HG03442 (cell line): Measurements from ENCODE around the gene ADARB2.
"Not testable (repeated sequence)": the region's sequence is repeated elsewhere in the genome, so short reads cannot be mapped to it uniquely, and the experiment has no call there.

Experiments used
- ATAC-seq: cut with Tn5 transposase; IDR thresholded peaks from one replicate; pipeline ENCODE4 v1.9.1; 2021; ENCODE audit warnings: mild to moderate bottlenecking, moderate library complexity; ENCODE audit not compliant: unreplicated experiment

Gene ADARB2

GRCh38 chr10:1475098-1475591 is 262.2 kb downstream of the ADARB2 start:
- no peak for ATAC-seq

- ATAC-seq: no peak
These were observed 262.8 kb downstream of the ADARB2 start for GRCh38 chr10:1474376-1475097.

- ATAC-seq: no peak
These were observed 263.5 kb downstream of the ADARB2 start for GRCh38 chr10:1473874-1474273.

GRCh38 chr10:1472178-1472958 is 265.0 kb downstream of the ADARB2 start:
- no peak for ATAC-seq

- ATAC-seq: no peak
These were observed 268.5 kb downstream of the ADARB2 start for GRCh38 chr10:1468811-1469210.

- ATAC-seq: no peak
These were observed 269.8 kb downstream of the ADARB2 start for GRCh38 chr10:1467334-1468076.

- no peak for ATAC-seq
These were observed 271.1 kb downstream of the ADARB2 start for GRCh38 chr10:1465993-1466764.

GRCh38 chr10:1465418-1465911 is 271.9 kb downstream of the ADARB2 start:
- no peak for ATAC-seq

GRCh38 chr10:1464881-1465417 is 272.4 kb downstream of the ADARB2 start:
- ATAC-seq: no peak

GRCh38 chr10:1463971-1464370 is 273.4 kb downstream of the ADARB2 start:
- not testable (repeated sequence) for ATAC-seq

GRCh38 chr10:1462994-1463633 is 274.2 kb downstream of the ADARB2 start:
- ATAC-seq: no peak

- ATAC-seq: no peak
These were observed 274.8 kb downstream of the ADARB2 start for GRCh38 chr10:1462521-1462920.

GRCh38 chr10:1462032-1462431 is 275.3 kb downstream of the ADARB2 start:
- no peak for ATAC-seq

GRCh38 chr10:1461016-1461415 is 276.3 kb downstream of the ADARB2 start:
- no peak for ATAC-seq

GRCh38 chr10:1459664-1460063 is 277.7 kb downstream of the ADARB2 start:
- not testable (repeated sequence) for ATAC-seq

- no peak for ATAC-seq
These were observed 282.4 kb downstream of the ADARB2 start for GRCh38 chr10:1454951-1455350.

- ATAC-seq: peak; percentile 98
These were observed 282.9 kb downstream of the ADARB2 start for GRCh38 chr10:1454428-1454827.

GRCh38 chr10:1452777-1453176 is 284.5 kb downstream of the ADARB2 start:
- no peak for ATAC-seq

- ATAC-seq: no peak
These were observed 285.4 kb downstream of the ADARB2 start for GRCh38 chr10:1451941-1452340.
